H9 (cell line): ENCODE data around the gene EFNA5. TPM values are rescaled to one million over a fixed set of nuclear protein-coding genes. Genes with fewer than 3 reads are reported as not detected.

Experiments used
- DNase-seq: peaks from one replicate; pipeline ENCODE4 v3.0.0-alpha.2; 2017
- H2AFZ ChIP-seq: one replicate; pipeline ENCODE4 v1.6.1; 2013; ENCODE audit warnings: mild to moderate bottlenecking, low read length, control low read depth, moderate library complexity
- H2AK5ac ChIP-seq: 2 replicates; pipeline ENCODE4 v1.6.1; 2013; ENCODE audit warnings: low read length, control low read depth, mixed read lengths; ENCODE audit not compliant: insufficient read length
- H2BK120ac ChIP-seq: one replicate; pipeline ENCODE4 v1.6.1; 2013; ENCODE audit warnings: low read depth, mild to moderate bottlenecking, low read length, control low read depth, inconsistent platforms; ENCODE audit not compliant: poor library complexity, severe bottlenecking
- H2BK12ac ChIP-seq: 2 replicates; pipeline ENCODE4 v1.6.1; 2013; ENCODE audit warnings: low read length, control low read depth, mixed read lengths, low read depth; ENCODE audit not compliant: insufficient read length
- H2BK15ac ChIP-seq: 2 replicates; pipeline ENCODE4 v1.6.1; 2013; ENCODE audit warnings: low read depth, low read length, control low read depth
- H2BK20ac ChIP-seq: one replicate; pipeline ENCODE4 v1.6.1; 2013; ENCODE audit warnings: low read depth, mild to moderate bottlenecking, low read length, control low read depth, inconsistent platforms; ENCODE audit not compliant: poor library complexity, severe bottlenecking
- H2BK5ac ChIP-seq: 2 replicates; pipeline ENCODE4 v1.6.1; 2013; ENCODE audit warnings: low read length, control low read depth, mixed read lengths; ENCODE audit not compliant: insufficient read length
- H3K14ac ChIP-seq: 2 replicates; pipeline ENCODE4 v1.6.1; 2013; ENCODE audit warnings: low read length, control low read depth; ENCODE audit not compliant: insufficient read depth
- H3K18ac ChIP-seq: 2 replicates; pipeline ENCODE4 v1.6.1; 2013; ENCODE audit warnings: low read depth, mild to moderate bottlenecking, mixed read lengths, low read length, control low read depth; ENCODE audit not compliant: insufficient read length
- H3K23ac ChIP-seq: 2 replicates; pipeline ENCODE4 v1.6.1; 2013; ENCODE audit warnings: low read length, control low read depth, mixed read lengths, low read depth; ENCODE audit not compliant: insufficient read length
- H3K23me2 ChIP-seq: 2 replicates; pipeline ENCODE4 v1.6.1; 2013; ENCODE audit warnings: low read depth, mild to moderate bottlenecking, mixed read lengths, low read length, control low read depth; ENCODE audit not compliant: insufficient read length, poor library complexity, severe bottlenecking
- H3K27ac ChIP-seq: 2 replicates; pipeline ENCODE4 v1.5.1; 2013; ENCODE audit warnings: low read length, control low read depth, mixed read lengths, low read depth; ENCODE audit not compliant: insufficient read length
- H3K27me3 ChIP-seq: 2 replicates; pipeline ENCODE4 v1.6.1; 2013; ENCODE audit warnings: low read length, control low read depth, inconsistent platforms; ENCODE audit not compliant: insufficient read depth
- H3K4ac ChIP-seq: 2 replicates; pipeline ENCODE4 v1.6.1; 2013; ENCODE audit warnings: low read depth, mild to moderate bottlenecking, control low read depth, inconsistent platforms, low read length, moderate library complexity
- H3K4me1 ChIP-seq: 2 replicates; pipeline ENCODE4 v1.6.1; 2013; ENCODE audit warnings: low read length, control low read depth, inconsistent platforms; ENCODE audit not compliant: insufficient read depth
- H3K4me2 ChIP-seq: 2 replicates; pipeline ENCODE4 v1.6.1; 2013; ENCODE audit warnings: low read length, control low read depth, mixed read lengths; ENCODE audit not compliant: insufficient read length, insufficient read depth
- H3K56ac ChIP-seq: 2 replicates; pipeline ENCODE4 v1.6.1; 2013; ENCODE audit warnings: low read depth, mild to moderate bottlenecking, mixed read lengths, low read length, control low read depth; ENCODE audit not compliant: insufficient read length
- H3K79me1 ChIP-seq: 2 replicates; pipeline ENCODE4 v1.6.1; 2013; ENCODE audit warnings: low read depth, mild to moderate bottlenecking, moderate library complexity, low read length, control low read depth, inconsistent platforms; ENCODE audit not compliant: insufficient read depth, poor library complexity, severe bottlenecking
- H3K79me2 ChIP-seq: 2 replicates; pipeline ENCODE4 v1.6.1; 2013; ENCODE audit warnings: low read length, control low read depth, inconsistent platforms; ENCODE audit not compliant: insufficient read depth
- H3K9ac ChIP-seq: 2 replicates; pipeline ENCODE4 v1.6.1; 2013; ENCODE audit warnings: low read length, control low read depth, mixed read lengths; ENCODE audit not compliant: insufficient read length; ENCODE audit errors: extremely low read depth
- H3K9me3 ChIP-seq: one replicate; pipeline ENCODE4 v1.6.1; 2013; ENCODE audit warnings: low read depth, low read length, inconsistent platforms; ENCODE audit not compliant: control insufficient read depth
- H3T11ph ChIP-seq: one replicate; pipeline ENCODE4 v1.6.1; 2013; ENCODE audit warnings: mild to moderate bottlenecking, low read length, control low read depth, inconsistent platforms
- H4K20me1 ChIP-seq: one replicate; pipeline ENCODE4 v1.6.1; 2013; ENCODE audit not compliant: control insufficient read depth, insufficient read length, insufficient read depth
- H4K5ac ChIP-seq: 2 replicates; pipeline ENCODE4 v1.6.1; 2013; ENCODE audit warnings: low read depth, mild to moderate bottlenecking, mixed read lengths, low read length, control low read depth; ENCODE audit not compliant: insufficient read length
- H4K8ac ChIP-seq: replicated peaks from 2 replicates; pipeline ENCODE4 v1.6.1; 2013; ENCODE audit warnings: low read length, control low read depth, mixed read lengths, low read depth; ENCODE audit not compliant: insufficient read length
- H4K91ac ChIP-seq: 2 replicates; pipeline ENCODE4 v1.6.1; 2013; ENCODE audit warnings: low read depth, mild to moderate bottlenecking, moderate library complexity, mixed read lengths, low read length, control low read depth; ENCODE audit not compliant: insufficient read length
- H3K27ac Mint-ChIP-seq, 3 experiments: 2 replicates in 2 of 3; 3 replicates in 1 of 3; pipeline ENCODE4 v1.8.0; 2020 to 2021; ENCODE audit warnings: mixed read lengths in 3 of 3, mild to moderate bottlenecking in 1 of 3, moderate library complexity in 1 of 3
- H3K27me3 Mint-ChIP-seq: 2 replicates; pipeline ENCODE4 v1.8.0; 2021; ENCODE audit warnings: low read depth, mild to moderate bottlenecking, moderate library complexity, mixed read lengths
- H3K36me3 Mint-ChIP-seq, 3 experiments: 2 replicates in 2 of 3; 3 replicates in 1 of 3; pipeline ENCODE4 v1.8.0; 2020 to 2021; ENCODE audit warnings: low read depth in 3 of 3, mixed read lengths in 3 of 3; ENCODE audit not compliant: insufficient read depth in 1 of 3
- H3K4me1 Mint-ChIP-seq, 2 experiments: 2 replicates each; pipeline ENCODE4 v1.8.0; 2020; ENCODE audit warnings: mixed read lengths in 2 of 2
- H3K4me3 Mint-ChIP-seq, 2 experiments: 2 replicates in 1 of 2; 3 replicates in 1 of 2; pipeline ENCODE4 v1.8.0; 2020 to 2021; ENCODE audit warnings: mild to moderate bottlenecking in 2 of 2, mixed read lengths in 2 of 2, moderate library complexity in 1 of 2
- H3K9me3 Mint-ChIP-seq, 2 experiments: 2 replicates in 1 of 2; 3 replicates in 1 of 2; pipeline ENCODE4 v1.8.0; 2020; ENCODE audit warnings: mild to moderate bottlenecking in 2 of 2, mixed read lengths in 2 of 2, moderate library complexity in 1 of 2
- WGBS: extraction: QIAGEN DNeasy Blood & Tissue Kit; methylation state at CpG from one replicate; pipeline ENCODE4 v1.1.7; 2013; ENCODE audit warnings: missing lambda C conversion rate, low lambda C conversion rate, mixed read lengths; ENCODE audit not compliant: insufficient read length; ENCODE audit errors: extremely low coverage; 5-methylcytosine and 5-hydroxymethylcytosine counted together
- total RNA-seq: library from RNA; stranded (reverse); gene quantifications from 2 replicates; pipeline ENCODE4 v1.2.1, GENCODE V29; 2021
- TF ChIP-seq, protein P1 (sequence below): fragments of 200-600 bp; sonication (generic); conservative IDR thresholded peaks from 3 replicates; pipeline ENCODE4 v1.8.0; 2021; ENCODE audit warnings: antibody characterized with exemption, mild to moderate bottlenecking

Gene EFNA5
- total RNA-seq, 1 experiment from 2014 or later, result 20.4 TPM

DNA sequence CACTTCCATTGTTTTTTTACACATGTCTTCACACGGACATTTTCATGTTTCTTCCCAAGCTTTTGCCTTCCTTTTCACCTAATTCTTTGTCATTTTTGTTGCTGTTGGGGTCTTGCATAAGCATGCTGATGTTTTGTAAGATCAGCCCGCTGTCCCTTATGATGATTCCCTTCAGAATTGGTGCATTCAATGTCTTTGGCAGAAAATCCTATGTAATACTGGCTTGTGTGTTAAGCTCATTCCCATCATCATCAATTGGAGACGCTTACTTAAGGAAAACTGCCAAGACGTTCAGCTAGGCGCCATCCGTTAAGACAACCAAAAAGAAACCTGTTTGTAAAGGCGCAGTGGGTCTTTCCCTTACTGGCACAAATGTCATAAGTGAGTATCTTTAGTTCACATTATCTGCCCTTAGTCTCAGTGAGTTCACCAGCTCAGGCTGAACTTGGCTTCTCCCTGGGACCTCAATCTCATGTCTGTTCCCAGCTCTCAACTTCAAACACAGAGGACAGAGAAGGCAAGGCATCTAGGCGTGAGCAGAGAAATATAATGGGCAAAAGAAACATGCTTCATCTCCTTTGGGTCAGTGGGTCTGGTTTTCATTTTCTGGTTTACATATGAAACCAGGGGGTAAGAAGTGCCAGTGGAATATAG, 97.9 kb downstream of the EFNA5 start:
- H3K27ac Mint-ChIP-seq, result peak overlapping the region in 2 of 3 experiments; percentile 38 to 95; a peak in 2 of 7 replicates
- H3K18ac ChIP-seq, result no peak overlapping the region
- no peaks in the 10 kb centered on the region for H3K27me3 Mint-ChIP-seq

More for the DNA sequence above, 97.9 kb downstream of the EFNA5 start:
- H2BK15ac ChIP-seq, result no peak overlapping the region
- H3K36me3 Mint-ChIP-seq, result no peaks in the 10 kb centered on the region
- no peak for DNase-seq
- H3K9me3 ChIP-seq, result no peaks in the 10 kb centered on the region
- H2BK120ac ChIP-seq, result no peak overlapping the region
- no peak overlapping the region for H4K5ac ChIP-seq
- no peaks in the 10 kb centered on the region for H3K79me2 ChIP-seq
- no peak overlapping the region for H4K8ac ChIP-seq
- no peaks in the 10 kb centered on the region for H4K20me1 ChIP-seq
- H3K27ac ChIP-seq, result no peak overlapping the region
- no CpG with 5 or more reads among the region's 8 CpGs for WGBS
- H3K56ac ChIP-seq, result no peak overlapping the region
- H3K79me1 ChIP-seq, result no peaks in the 10 kb centered on the region
- H2AK5ac ChIP-seq, result no peak overlapping the region
- no peak overlapping the region for H2BK5ac ChIP-seq
- H3K9me3 Mint-ChIP-seq, result no peaks in the 10 kb centered on the region; a peak in 1 of 5 replicates
- H3K27me3 ChIP-seq, result no peaks in the 10 kb centered on the region
- H3T11ph ChIP-seq, result no peak overlapping the region
- H3K4me3 Mint-ChIP-seq, result no peak overlapping the region
- H4K91ac ChIP-seq, result no peak overlapping the region
- no peak overlapping the region for H2BK20ac ChIP-seq
- H3K4me1 ChIP-seq, result peaks cover 23% of the 10 kb centered on the region; the same call in 1 of the 2 replicates
- no peaks in the 10 kb centered on the region for H3K23me2 ChIP-seq
- no peak overlapping the region for H3K23ac ChIP-seq
- H2AFZ ChIP-seq, result no peak overlapping the region
- no peak overlapping the region for H3K14ac ChIP-seq
- H3K4me2 ChIP-seq, result no peak overlapping the region
- no peak overlapping the region for H2BK12ac ChIP-seq
- peaks cover 86 to 87% of the 10 kb centered on the region in 2 experiments for H3K4me1 Mint-ChIP-seq
- H3K4ac ChIP-seq, result no peak overlapping the region
- TF ChIP-seq, protein P1, sequence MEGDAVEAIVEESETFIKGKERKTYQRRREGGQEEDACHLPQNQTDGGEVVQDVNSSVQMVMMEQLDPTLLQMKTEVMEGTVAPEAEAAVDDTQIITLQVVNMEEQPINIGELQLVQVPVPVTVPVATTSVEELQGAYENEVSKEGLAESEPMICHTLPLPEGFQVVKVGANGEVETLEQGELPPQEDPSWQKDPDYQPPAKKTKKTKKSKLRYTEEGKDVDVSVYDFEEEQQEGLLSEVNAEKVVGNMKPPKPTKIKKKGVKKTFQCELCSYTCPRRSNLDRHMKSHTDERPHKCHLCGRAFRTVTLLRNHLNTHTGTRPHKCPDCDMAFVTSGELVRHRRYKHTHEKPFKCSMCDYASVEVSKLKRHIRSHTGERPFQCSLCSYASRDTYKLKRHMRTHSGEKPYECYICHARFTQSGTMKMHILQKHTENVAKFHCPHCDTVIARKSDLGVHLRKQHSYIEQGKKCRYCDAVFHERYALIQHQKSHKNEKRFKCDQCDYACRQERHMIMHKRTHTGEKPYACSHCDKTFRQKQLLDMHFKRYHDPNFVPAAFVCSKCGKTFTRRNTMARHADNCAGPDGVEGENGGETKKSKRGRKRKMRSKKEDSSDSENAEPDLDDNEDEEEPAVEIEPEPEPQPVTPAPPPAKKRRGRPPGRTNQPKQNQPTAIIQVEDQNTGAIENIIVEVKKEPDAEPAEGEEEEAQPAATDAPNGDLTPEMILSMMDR, result no peak
- H3K9ac ChIP-seq, result no peak overlapping the region
